GM12892 (cell line): ENCODE data around the gene CPLX1.

Source experiments
- POLR2AphosphoS5 ChIP-seq: IDR thresholded peaks from 2 replicates; pipeline ENCODE4 v1.6.1; 2011; ENCODE audit warnings: low read depth, low read length, control low read depth
- TAF1 ChIP-seq: IDR thresholded peaks from 2 replicates; pipeline ENCODE4 v1.6.1; 2011; ENCODE audit warnings: low read depth, mild to moderate bottlenecking, control low read depth, low read length, borderline replicate concordance

GRCh38 chr4:763922-764321, 62.0 kb downstream of the CPLX1 start:
- no peak for TF ChIP-seq TAF1
- no peak for TF ChIP-seq POLR2AphosphoS5
